Panc1 (cell line): Measurements from ENCODE around the gene CIAO3. TPM values are rescaled to one million over a fixed set of nuclear protein-coding genes. Genes with fewer than 3 reads are reported as not detected.

ENCODE experiments used
- ATAC-seq: fragments of 200-7000 bp; cut with Tn5 transposase; 2 replicates; pipeline ENCODE4 v1.9.1; 2020; ENCODE audit warnings: mild to moderate bottlenecking, moderate library complexity
- BruUV-seq: library from RNA; stranded (reverse); fragments of 400-500 nt; replicated peaks from 2 replicates; lab custom pipeline; 2021; lab: Mats Ljungman, UMichigan
- CTCF ChIA-PET: fragments of 300-600 bp; sonication (Branson Sonifier 250); formaldehyde crosslinking; loops from one replicate; lab custom pipeline; 2022; ENCODE audit warnings: antibody characterized with exemption; lab: Charles Lee
- POLR2A ChIA-PET: fragments of 300-600 bp; sonication (Branson Sonifier 250); formaldehyde crosslinking; loops from one replicate; lab custom pipeline; 2022; ENCODE audit warnings: antibody characterized with exemption; lab: Charles Lee
- DNase-seq: peaks from one replicate; pipeline ENCODE4 v3.0.0-alpha.2; 2010; ENCODE audit warnings: low read depth, low spot score
- H3K27ac ChIP-seq: 2 replicates; pipeline ENCODE4 v1.5.1; 2011; ENCODE audit warnings: mild to moderate bottlenecking, low read length, inconsistent platforms
- H3K27me3 ChIP-seq: fragments of 200-500 bp; sonication (Bioruptor generic); 2 replicates; pipeline ENCODE4 v1.6.0; 2014; ENCODE audit warnings: low read length, inconsistent platforms; ENCODE audit not compliant: control insufficient read depth, insufficient read depth
- H3K36me3 ChIP-seq: fragments of 200-500 bp; sonication (Bioruptor generic); 2 replicates; pipeline ENCODE4 v1.5.1; 2014; ENCODE audit warnings: inconsistent platforms, mild to moderate bottlenecking, low read length, moderate library complexity; ENCODE audit not compliant: control insufficient read depth, insufficient read depth
- H3K4me1 ChIP-seq: 2 replicates; pipeline ENCODE4 v1.5.1; 2011; ENCODE audit warnings: inconsistent platforms, mild to moderate bottlenecking, low read length, moderate library complexity; ENCODE audit not compliant: control insufficient read depth, insufficient read depth
- H3K4me3 ChIP-seq, 2 experiments: 2 replicates each; pipeline ENCODE4 v1.5.1; 2011 to 2012; ENCODE audit warnings: low read depth in 2 of 2, low read length in 2 of 2, mild to moderate bottlenecking in 2 of 2, inconsistent platforms in 1 of 2, moderate library complexity in 1 of 2
- H3K9me3 ChIP-seq: fragments of 200-500 bp; sonication (Bioruptor generic); 2 replicates; pipeline ENCODE4 v1.5.1; 2014; ENCODE audit warnings: low read depth, mild to moderate bottlenecking, inconsistent platforms, low read length, moderate library complexity; ENCODE audit not compliant: control insufficient read depth, insufficient read depth
- CTCF ChIP-seq: fragments of 450-650 bp; IDR thresholded peaks from 2 replicates; pipeline ENCODE4 v1.5.1; 2017; ENCODE audit warnings: mild to moderate bottlenecking
- POLR2AphosphoS5 ChIP-seq: IDR thresholded peaks from 2 replicates; pipeline ENCODE4 v1.6.1; 2012; ENCODE audit warnings: mild to moderate bottlenecking, low read depth, low read length, moderate library complexity
- REST ChIP-seq, 2 experiments: IDR thresholded peaks; 2 replicates each; pipeline ENCODE4 v1.6.1; 2011 to 2012; ENCODE audit warnings: low read depth in 2 of 2, control low read depth in 1 of 2, low read length in 1 of 2, mild to moderate bottlenecking in 1 of 2, moderate library complexity in 1 of 2; ENCODE audit not compliant: insufficient read depth in 1 of 2
- SIN3A ChIP-seq: IDR thresholded peaks from 2 replicates; pipeline ENCODE4 v1.6.1; 2012; ENCODE audit warnings: low read depth, mild to moderate bottlenecking, low read length, moderate library complexity, borderline replicate concordance; ENCODE audit not compliant: insufficient read depth
- TCF7L2 ChIP-seq: IDR thresholded peaks from 2 replicates; pipeline ENCODE4 v1.6.1; 2011; ENCODE audit warnings: mild to moderate bottlenecking, low read depth, low read length, inconsistent platforms
- in situ Hi-C: cut with HindIII; loops from 2 replicates; pipeline ENCODE4 v1.10.0; 2016; ENCODE audit warnings: low sequenced_read_pairs, low pct_unique_long_range_greater_than_20kb
- intact Hi-C: fragments of 100-400 bp; cut with micrococcal nuclease; formaldehyde crosslinking; loops from one replicate; pipeline ENCODE4 v1.10.0; 2022; ENCODE audit not compliant: unreplicated experiment
- total RNA-seq: library from RNA; stranded (reverse); gene quantifications from one replicate; pipeline ENCODE4 v1.2.1, GENCODE V29; 2021; ENCODE audit not compliant: unreplicated experiment

Gene CIAO3
- total RNA-seq, 1 experiment from 2014 or later = 34.0 TPM

DNA sequence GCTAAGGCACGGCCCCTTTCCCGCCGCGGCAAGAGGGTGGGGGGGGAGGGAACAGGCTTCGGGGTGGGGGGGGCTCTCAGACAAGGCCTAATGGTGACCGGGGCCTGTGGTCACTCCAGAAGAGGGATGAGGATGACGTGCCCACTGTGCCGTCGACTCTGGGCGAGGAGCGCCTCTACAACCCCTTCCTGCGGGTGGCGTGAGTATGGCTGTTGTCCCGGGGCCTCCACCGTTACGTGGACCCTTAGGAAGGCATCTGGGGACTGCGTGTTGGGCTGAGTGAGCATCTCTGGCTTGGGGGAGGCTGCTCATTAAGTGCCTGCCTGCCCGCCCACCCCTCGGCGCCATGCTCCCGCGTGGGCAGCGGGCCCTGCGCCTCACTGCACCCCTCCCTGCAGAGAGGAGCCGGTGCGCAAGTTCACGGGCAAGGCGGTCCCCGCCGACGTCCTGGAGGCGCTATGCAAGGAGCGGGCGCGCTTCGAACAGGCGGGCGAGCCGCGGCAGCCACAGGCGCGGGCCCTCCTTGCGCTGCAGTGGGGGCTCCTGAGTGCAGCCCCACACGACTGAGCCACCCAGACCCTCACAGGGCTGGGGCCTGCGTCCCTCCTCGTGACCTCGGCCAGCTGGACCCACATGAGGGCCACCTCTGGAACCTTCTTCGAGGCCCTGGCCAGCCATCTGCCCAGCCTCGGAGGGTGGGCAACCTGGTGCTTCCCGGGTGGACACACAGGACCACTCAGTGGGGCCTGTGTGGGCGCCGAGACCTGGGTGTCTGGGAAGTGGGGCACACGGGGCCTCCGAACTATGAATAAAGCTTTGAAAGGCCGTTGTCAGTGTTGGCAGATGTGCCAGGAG, 11.7 kb downstream of the CIAO3 start:
- Histone ChIP-seq H3K27me3 (no peaks in the 10 kb centered on the region), H3K4me3 (peak overlapping the region; percentile 64 to 74), H3K27ac (no peak overlapping the region; the same call in 1 of the 2 replicates), H3K4me1 (peaks cover 13% of the 10 kb centered on the region), H3K9me3 (no peaks in the 10 kb centered on the region), H3K36me3 (no peaks in the 10 kb centered on the region)
- BruUV-seq = TSS peak; percentile 84
- intact Hi-C loops = no loop called here
- ATAC-seq (no peak), DNase-seq (no peak)
- POLR2A ChIA-PET = no interaction called here
- TF ChIP-seq REST (IDR thresholded peaks at IDR 0.05; ENCODE audit: insufficient read depth in 1 of 2, low read depth in 2 of 2, low read length in 1 of 2) (no peak), POLR2AphosphoS5 (peak; percentile 19)
- CTCF ChIA-PET = no interaction called here
- in situ Hi-C loops = no loop called here

DNA sequence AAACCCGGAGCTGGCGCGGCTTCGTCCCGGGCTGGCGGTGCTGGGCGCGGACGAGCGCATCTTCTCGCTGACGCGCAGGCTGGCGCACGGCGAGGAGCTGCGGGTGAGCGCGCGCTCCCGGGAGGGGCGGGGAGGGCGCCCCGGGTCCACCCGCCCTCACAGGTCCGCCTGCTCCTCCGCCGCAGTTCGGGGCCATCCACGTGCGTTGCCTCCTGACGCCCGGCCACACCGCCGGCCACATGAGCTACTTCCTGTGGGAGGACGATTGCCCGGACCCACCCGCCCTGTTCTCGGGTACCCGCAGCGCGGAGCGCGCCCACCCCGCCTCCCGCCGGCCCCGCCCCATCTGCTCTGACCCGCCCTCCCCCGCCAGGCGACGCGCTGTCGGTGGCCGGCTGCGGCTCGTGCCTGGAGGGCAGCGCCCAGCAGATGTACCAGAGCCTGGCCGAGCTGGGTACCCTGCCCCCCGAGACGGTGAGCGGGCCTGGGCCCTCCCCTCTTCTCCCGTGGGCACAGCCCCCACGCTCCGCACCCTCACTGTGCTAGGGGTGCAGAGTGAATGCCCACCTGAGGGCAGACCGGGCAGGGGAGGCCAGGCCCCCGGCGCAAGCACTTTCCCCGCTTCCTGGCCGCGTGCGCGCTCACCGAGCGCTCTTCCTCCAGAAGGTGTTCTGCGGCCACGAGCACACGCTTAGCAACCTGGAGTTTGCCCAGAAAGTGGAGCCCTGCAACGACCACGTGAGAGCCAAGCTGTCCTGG, 12.5 kb downstream of the CIAO3 start:
- no peak for DNase-seq
- Histone ChIP-seq H3K36me3 (no peaks in the 10 kb centered on the region), H3K4me1 (peaks cover 13% of the 10 kb centered on the region), H3K9me3 (no peaks in the 10 kb centered on the region), H3K27ac (peak overlapping the region; percentile 79), H3K4me3 (peak overlapping the region; percentile 64 to 74), H3K27me3 (no peaks in the 10 kb centered on the region)
- ChIA-PET POLR2A (interaction anchor here (0.7 kb wide), 1 partner anchor 56 kb away, joined by 10 read pairs; no protein-coding TSS in a partner anchor), CTCF (interaction anchor here (0.8 kb wide), 1 partner anchor 329 kb away, joined by 3 read pairs; no protein-coding TSS in a partner anchor)
- no peak for TF ChIP-seq TCF7L2
- 0 out of 4 replicates have a peak, but pooled peaks of 1 of the 2 experiments have one; percentile 45 for TF ChIP-seq REST (IDR thresholded peaks at IDR 0.05; ENCODE audit: insufficient read depth in 1 of 2, low read depth in 2 of 2, low read length in 1 of 2)
- no peak for TF ChIP-seq CTCF
- TF ChIP-seq SIN3A = peak; percentile 76; the same call in 1 of the 2 replicates
- TF ChIP-seq POLR2AphosphoS5 = no peak; the same call in none of the 2 replicates
- no TSS peak for BruUV-seq
- intact Hi-C loops (no loop called here), in situ Hi-C loops (no loop called here)
- ATAC-seq = peak; percentile 60
